GM19099 (cell line): ENCODE results near the gene CFAP69.

ENCODE experiments used
- POLR2A ChIP-seq: IDR thresholded peaks from 3 replicates; pipeline ENCODE4 v1.6.1; 2011; ENCODE audit warnings: low read depth; ENCODE audit not compliant: insufficient read length; ENCODE audit errors: extremely low read depth

CFAP69 gene

GRCh38 chr7:90276033-90276728, 31.2 kb downstream of the CFAP69 start:
- no peak for TF ChIP-seq POLR2A

- TF ChIP-seq POLR2A: no peak
Measured at GRCh38 chr7:90288154-90288553, 43.2 kb downstream of the CFAP69 start.

GRCh38 chr7:90290244-90291113, 45.5 kb downstream of the CFAP69 start:
- TF ChIP-seq POLR2A: no peak

GRCh38 chr7:90298145-90299038, 53.4 kb downstream of the CFAP69 start:
- no peak for TF ChIP-seq POLR2A

- no peak for TF ChIP-seq POLR2A
Measured at GRCh38 chr7:90303241-90303640, 58.3 kb downstream of the CFAP69 start.

- no peak for TF ChIP-seq POLR2A
Measured at GRCh38 chr7:90309872-90310271, 64.9 kb downstream of the CFAP69 start.

GRCh38 chr7:90311175-90311574, 66.2 kb downstream of the CFAP69 start:
- TF ChIP-seq POLR2A: no peak

GRCh38 chr7:90312745-90313144, 67.8 kb downstream of the CFAP69 start:
- no peak for TF ChIP-seq POLR2A

- TF ChIP-seq POLR2A: no peak
Measured at GRCh38 chr7:90313907-90314306, 68.9 kb downstream of the CFAP69 start.

GRCh38 chr7:90320014-90320413, 75.0 kb downstream of the CFAP69 start:
- no peak for TF ChIP-seq POLR2A

- TF ChIP-seq POLR2A: no peak
Measured at GRCh38 chr7:90320418-90320800, 75.4 kb downstream of the CFAP69 start.

GRCh38 chr7:90320801-90321494, 76.0 kb downstream of the CFAP69 start, which contains the start of gene FAM237B:
TSS of gene FAM237B (minus strand) at chr7:90321304. CDS start at chr7:90319748, 1,556 bp downstream.
- no peak for TF ChIP-seq POLR2A

- no peak for TF ChIP-seq POLR2A
Measured at GRCh38 chr7:90322837-90323236, 77.9 kb downstream of the CFAP69 start.

GRCh38 chr7:90326500-90326899, 81.5 kb downstream of the CFAP69 start:
- TF ChIP-seq POLR2A: no peak
